ENCODE measurements around the gene MARCHF3. TPM values are rescaled to one million over a fixed set of nuclear protein-coding genes. Genes with fewer than 3 reads are reported as not detected.
"Not testable (repeated sequence)": the region's sequence is repeated elsewhere in the genome, so short reads cannot be mapped to it uniquely, and the experiment has no call there.

MARCHF3 gene
- total and polyA plus RNA-seq, 7 donors: 4.4 to 31.8 (median 14.6) TPM

DNA sequence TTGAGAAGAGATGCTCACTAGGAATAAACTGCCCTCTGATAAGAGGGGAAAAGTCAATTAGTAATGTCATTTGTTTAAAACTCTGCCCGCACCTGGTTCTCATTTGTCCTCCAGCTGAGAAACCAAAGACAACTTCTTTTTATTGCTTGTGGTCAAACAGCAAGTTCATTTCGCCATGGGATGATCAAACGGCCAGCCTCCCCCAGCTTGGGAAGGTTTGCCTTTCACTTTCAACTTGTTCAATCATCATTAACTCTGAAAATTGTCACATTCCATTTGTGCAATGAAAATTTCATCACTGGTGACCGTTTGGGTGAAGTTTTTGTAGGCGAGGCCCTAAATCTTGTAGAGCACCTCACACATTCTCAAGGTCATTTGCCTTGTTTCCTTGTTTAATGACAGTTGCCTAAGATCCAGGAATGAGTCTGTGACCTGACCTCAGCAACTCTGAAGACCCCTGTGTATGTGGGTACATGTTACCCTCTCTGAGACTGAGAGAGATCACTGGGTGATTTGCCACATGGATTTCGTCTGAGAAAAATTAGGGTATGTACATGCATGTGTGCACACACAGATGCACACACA is 117.7 kb downstream of the MARCHF3 start:
- Histone ChIP-seq H3K27ac (no peak overlapping the region), H3K4me3 (no peak overlapping the region), H3K9me3 (no peaks in the 10 kb centered on the region), H3K4me1 (no peaks in the 10 kb centered on the region), H3K36me3 (no peaks in the 10 kb centered on the region), H3K27me3 (no peaks in the 10 kb centered on the region)
- TF ChIP-seq EP300 (IDR thresholded peaks at IDR 0.05) (no peak), POLR2A (IDR thresholded peaks at IDR 0.05) (no peak), CTCF (IDR thresholded peaks at IDR 0.05) (no peak), POLR2AphosphoS5 (IDR thresholded peaks at IDR 0.05) (no peak)
- 72 to 82% methylated on average over 6 of the region's 6 CpGs for WGBS, 2 donors
- DNase-seq: no peak
- intact Hi-C loops (cut with DNase I): no loop called here

GRCh38 chr5:126911986-126912385 is 118.4 kb downstream of the MARCHF3 start:
- intact Hi-C loops (cut with DNase I): no loop called here
- Histone ChIP-seq H3K36me3 (no peaks in the 10 kb centered on the region), H3K4me3 (no peak overlapping the region), H3K27me3 (no peaks in the 10 kb centered on the region), H3K27ac (no peak overlapping the region), H3K9me3 (no peaks in the 10 kb centered on the region), H3K4me1 (no peaks in the 10 kb centered on the region)
- no peak for TF ChIP-seq POLR2A (IDR thresholded peaks at IDR 0.05)
- no peak for TF ChIP-seq POLR2AphosphoS5 (IDR thresholded peaks at IDR 0.05)
- no peak for TF ChIP-seq CTCF (IDR thresholded peaks at IDR 0.05)
- WGBS, 2 donors: 71 to 89% methylated on average over 3 of the region's 3 CpGs
- no peak for DNase-seq

GRCh38 chr5:126909856-126910255 is 120.5 kb downstream of the MARCHF3 start:
- intact Hi-C loops (cut with DNase I): no loop called here

GRCh38 chr5:126904407-126904806 is 126.0 kb downstream of the MARCHF3 start:
- H3K27ac ChIP-seq; DNase-seq; intact Hi-C loops (cut with DNase I); H3K36me3 ChIP-seq; H3K9me3 ChIP-seq; H3K27me3 ChIP-seq; H3K4me3 ChIP-seq; H3K4me1 ChIP-seq: not testable (repeated sequence)
- no CpG with 5 or more reads among the region's 1 CpG for WGBS, 2 donors

More at GRCh38 chr5:126909856-126910255, 120.5 kb downstream of the MARCHF3 start:
- Histone ChIP-seq H3K9me3 (no peaks in the 10 kb centered on the region), H3K27me3 (no peaks in the 10 kb centered on the region), H3K27ac (no peak overlapping the region), H3K4me1 (no peaks in the 10 kb centered on the region), H3K4me3 (no peak overlapping the region), H3K36me3 (no peaks in the 10 kb centered on the region)
- TF ChIP-seq POLR2A (IDR thresholded peaks at IDR 0.05) (no peak), EP300 (IDR thresholded peaks at IDR 0.05) (no peak), CTCF (IDR thresholded peaks at IDR 0.05) (no peak)
- WGBS, 2 donors: 96 to 98% methylated on average over 2 of the region's 2 CpGs
- DNase-seq: no peak

- intact Hi-C loops (cut with DNase I): no loop called here
- DNase-seq: no peak
- 96% methylated on average over 6 of the region's 6 CpGs for WGBS, 2 donors
- no peak overlapping the region for H3K4me3 ChIP-seq
- no peaks in the 10 kb centered on the region for H3K36me3 ChIP-seq
- no peak overlapping the region for H3K27ac ChIP-seq
- no peaks in the 10 kb centered on the region for H3K27me3 ChIP-seq
- H3K4me1 ChIP-seq: no peaks in the 10 kb centered on the region
- TF ChIP-seq POLR2A (IDR thresholded peaks at IDR 0.05) (no peak), POLR2AphosphoS5 (IDR thresholded peaks at IDR 0.05) (no peak), EP300 (IDR thresholded peaks at IDR 0.05) (no peak), CTCF (IDR thresholded peaks at IDR 0.05) (no peak)
- H3K9me3 ChIP-seq: no peaks in the 10 kb centered on the region
Measured at GRCh38 chr5:126900796-126901195, 129.6 kb downstream of the MARCHF3 start.
